Measurements from ENCODE around the gene OR2AT4. TPM values are rescaled to one million over a fixed set of nuclear protein-coding genes. Genes with fewer than 3 reads are reported as not detected.

Gene OR2AT4
- total RNA-seq (not detected), polyA plus RNA-seq (not detected)
- long read RNA-seq, donor 1, full-length matches to known transcripts = 1 of 1 reads
- long read RNA-seq, donor 1, partial matches to known transcripts = 0 of 1 reads
- long read RNA-seq, donor 1, other reads (novel, unspliced or antisense) = 0 of 1 reads
- long read RNA-seq, donor 2 = 0 reads

DNA sequence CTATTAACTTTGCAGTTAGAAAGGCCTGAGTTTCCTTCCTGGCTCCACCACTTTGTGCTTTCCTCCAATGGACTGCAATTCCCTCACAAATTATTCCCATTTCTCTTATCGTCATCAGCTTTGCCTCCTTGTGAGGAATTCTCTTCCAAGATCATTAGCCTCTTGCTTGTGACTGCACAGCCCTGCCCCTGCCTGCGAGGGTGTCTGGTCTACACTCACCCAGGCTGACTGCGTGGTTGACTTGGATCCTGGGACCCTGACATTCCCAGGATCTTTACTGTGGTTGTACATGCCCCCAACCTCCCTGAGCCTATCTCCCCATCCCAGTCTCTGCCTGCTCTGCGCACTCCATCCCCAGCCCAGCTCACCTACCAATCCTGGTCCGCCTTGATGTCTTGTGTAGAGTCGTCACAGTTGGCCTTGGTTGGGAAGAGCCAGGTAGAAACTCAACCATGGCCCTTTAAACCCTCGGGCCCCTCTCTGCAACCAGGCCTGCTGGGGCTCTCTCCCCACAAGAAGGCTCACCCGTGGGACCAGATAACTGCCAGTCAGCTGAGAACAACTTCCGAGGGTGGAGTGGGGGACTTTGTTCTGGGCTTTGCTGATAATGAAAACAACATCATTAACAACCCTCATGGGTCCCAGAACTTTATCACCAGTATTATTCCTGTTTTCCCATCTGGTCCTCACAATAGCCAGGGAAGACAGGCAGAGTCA, at the start of gene OR2AT4:
TSS of gene OR2AT4 (minus strand) at position 421 of the 717 bp plus-strand sequence.
- Histone ChIP-seq H3K4me1 (peaks cover 0 to 4% (median 0%) of the 10 kb centered on the region in 6 donors), H3K27ac (no peak within 1 kb of the TSS), H3K27me3 (replicated peaks in 1 of 7) (peaks cover 0 to 40% (median 0%) of the 10 kb centered on the region in 7 donors), H3K36me3 (no peaks in the 10 kb centered on the region), H3K4me3 (no peak within 1 kb of the TSS), H3K9me3 (peaks cover 0 to 11% (median 3%) of the 10 kb centered on the region in 8 donors)
- intact Hi-C loops (cut with DNase I; ENCODE audit: low total_unique reads) = no loop called here
- 78 to 85% (median 83%) methylated on average over 9 of the region's 9 CpGs for WGBS, 5 donors
- no peak for TF ChIP-seq POLR2A (IDR thresholded peaks at IDR 0.05)
- TF ChIP-seq, protein P1, sequence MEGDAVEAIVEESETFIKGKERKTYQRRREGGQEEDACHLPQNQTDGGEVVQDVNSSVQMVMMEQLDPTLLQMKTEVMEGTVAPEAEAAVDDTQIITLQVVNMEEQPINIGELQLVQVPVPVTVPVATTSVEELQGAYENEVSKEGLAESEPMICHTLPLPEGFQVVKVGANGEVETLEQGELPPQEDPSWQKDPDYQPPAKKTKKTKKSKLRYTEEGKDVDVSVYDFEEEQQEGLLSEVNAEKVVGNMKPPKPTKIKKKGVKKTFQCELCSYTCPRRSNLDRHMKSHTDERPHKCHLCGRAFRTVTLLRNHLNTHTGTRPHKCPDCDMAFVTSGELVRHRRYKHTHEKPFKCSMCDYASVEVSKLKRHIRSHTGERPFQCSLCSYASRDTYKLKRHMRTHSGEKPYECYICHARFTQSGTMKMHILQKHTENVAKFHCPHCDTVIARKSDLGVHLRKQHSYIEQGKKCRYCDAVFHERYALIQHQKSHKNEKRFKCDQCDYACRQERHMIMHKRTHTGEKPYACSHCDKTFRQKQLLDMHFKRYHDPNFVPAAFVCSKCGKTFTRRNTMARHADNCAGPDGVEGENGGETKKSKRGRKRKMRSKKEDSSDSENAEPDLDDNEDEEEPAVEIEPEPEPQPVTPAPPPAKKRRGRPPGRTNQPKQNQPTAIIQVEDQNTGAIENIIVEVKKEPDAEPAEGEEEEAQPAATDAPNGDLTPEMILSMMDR (IDR thresholded peaks at IDR 0.05 in 8 of 11, conservative IDR thresholded peaks at IDR 0.05 in 3 of 11) = no peak
- no peak for TF ChIP-seq POLR2AphosphoS5 (IDR thresholded peaks at IDR 0.05)
- DNase-seq = no peak

DNA sequence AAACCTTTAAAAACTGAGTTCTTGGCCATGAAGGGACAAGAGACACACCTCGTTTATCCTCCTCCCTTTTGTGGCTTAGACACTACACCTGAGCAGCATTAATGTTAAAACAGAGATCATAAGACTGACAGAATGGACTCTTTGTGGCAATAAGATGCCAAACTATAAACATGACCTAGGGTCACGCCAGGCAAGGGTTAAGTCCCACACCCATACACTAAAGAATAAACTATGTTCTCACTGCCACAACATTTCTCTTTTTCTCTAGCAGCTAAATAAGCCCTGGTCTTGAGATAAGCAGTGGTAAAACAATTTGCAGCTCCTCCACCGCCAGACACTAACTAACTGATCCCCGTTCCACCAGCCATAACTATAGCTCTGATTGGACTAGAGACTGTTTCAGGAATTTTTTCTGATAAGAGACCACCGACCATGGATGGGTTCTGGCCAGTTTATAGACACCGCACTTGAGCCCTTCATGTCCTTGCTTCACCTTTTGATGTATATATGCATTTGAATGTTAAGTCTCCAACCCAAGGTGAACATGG, 49.4 kb upstream of the OR2AT4 start:
- TF ChIP-seq POLR2AphosphoS5 (IDR thresholded peaks at IDR 0.05) (no peak), POLR2A (IDR thresholded peaks at IDR 0.05) (no peak)
- TF ChIP-seq, protein P1 (IDR thresholded peaks at IDR 0.05 in 8 of 11, conservative IDR thresholded peaks at IDR 0.05 in 3 of 11) = no peak
- 63 to 84% (median 81%) methylated on average over 6 of the region's 6 CpGs for WGBS, 5 donors
- Histone ChIP-seq H3K36me3 (no peaks in the 10 kb centered on the region), H3K4me3 (no peak overlapping the region), H3K27ac (no peak overlapping the region), H3K4me1 (peaks cover 12 to 54% (median 31%) of the 10 kb centered on the region in 6 donors), H3K27me3 (replicated peaks in 1 of 7) (no peaks in the 10 kb centered on the region), H3K9me3 (no peaks in the 10 kb centered on the region)
- DNase-seq = no peak
- intact Hi-C loops (cut with DNase I; ENCODE audit: low total_unique reads) = loop anchor here (10.0 kb wide), 1 partner anchor 221 kb away; no protein-coding TSS in a partner anchor

DNA sequence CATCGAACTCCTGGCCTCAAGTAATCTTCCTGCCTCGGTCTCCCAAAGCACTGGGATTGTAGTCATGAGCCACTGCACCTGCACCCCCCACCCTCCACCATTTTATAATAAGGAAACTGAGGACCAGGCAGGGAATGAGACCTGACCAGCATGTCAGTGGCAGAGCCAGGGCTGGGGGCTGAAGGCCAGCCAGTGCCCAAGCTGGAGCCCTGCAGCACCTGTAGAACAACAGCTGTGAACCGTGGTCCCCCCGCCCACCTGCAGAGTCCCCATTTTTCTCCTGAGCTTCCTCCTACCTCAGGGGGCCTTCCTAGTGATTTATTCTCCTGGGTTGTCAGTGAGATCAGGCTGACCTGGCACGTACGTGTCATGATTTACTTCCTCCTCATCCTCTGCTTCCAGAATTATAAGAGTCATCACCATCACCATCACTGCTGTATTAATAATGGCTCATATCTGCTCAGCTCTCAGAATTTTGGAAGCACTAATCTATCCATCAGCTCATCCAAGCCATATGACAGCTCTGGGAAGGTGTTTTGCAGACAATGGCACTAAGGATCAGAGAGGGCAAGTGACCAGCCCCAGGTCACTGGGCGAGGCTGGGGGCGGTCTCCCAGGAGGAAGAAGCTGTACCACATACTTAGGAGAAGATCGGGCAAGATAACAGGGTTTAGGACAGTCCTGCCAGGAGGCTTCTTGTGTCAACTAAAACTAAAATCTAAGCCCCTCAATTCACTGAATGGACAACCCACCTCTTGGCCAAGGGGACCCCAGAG, 48.7 kb upstream of the OR2AT4 start:
- TF ChIP-seq POLR2A (IDR thresholded peaks at IDR 0.05) (no peak), POLR2AphosphoS5 (IDR thresholded peaks at IDR 0.05) (no peak)
- TF ChIP-seq, protein P1 (IDR thresholded peaks at IDR 0.05 in 8 of 11, conservative IDR thresholded peaks at IDR 0.05 in 3 of 11) = no peak
- Histone ChIP-seq H3K27me3 (replicated peaks in 1 of 7) (no peaks in the 10 kb centered on the region), H3K36me3 (no peaks in the 10 kb centered on the region), H3K4me3 (no peak overlapping the region), H3K4me1 (peaks cover 12 to 56% (median 37%) of the 10 kb centered on the region in 6 donors), H3K27ac (no peak overlapping the region), H3K9me3 (no peaks in the 10 kb centered on the region)
- WGBS, 5 donors = 73 to 89% (median 82%) methylated on average over 9 of the region's 9 CpGs
- DNase-seq = no peak
- intact Hi-C loops (cut with DNase I; ENCODE audit: low total_unique reads) = loop anchor here (10.0 kb wide), 1 partner anchor 221 kb away; no protein-coding TSS in a partner anchor
